ENCODE measurements around the gene PTPRCAP.
A peak's percentile ranks its signal among the peaks of the same experiment; 100 is the strongest.

The PTPRCAP gene

GRCh38 chr11:67416416-67417335, 20.8 kb downstream of the PTPRCAP start:
- Mint-ChIP-seq H3K27me3 (no peaks in the 10 kb centered on the region), H3K4me3 (peak overlapping the region; percentile 64), H3K4me1 (ENCODE audit: low read depth) (peaks cover 69% of the 10 kb centered on the region), H3K9me3 (no peaks in the 10 kb centered on the region), H3K27ac (peak overlapping the region; percentile 80), H3K36me3 (ENCODE audit: low read depth) (no peaks in the 10 kb centered on the region)
- peak; percentile 69 for DNase-seq

DNA sequence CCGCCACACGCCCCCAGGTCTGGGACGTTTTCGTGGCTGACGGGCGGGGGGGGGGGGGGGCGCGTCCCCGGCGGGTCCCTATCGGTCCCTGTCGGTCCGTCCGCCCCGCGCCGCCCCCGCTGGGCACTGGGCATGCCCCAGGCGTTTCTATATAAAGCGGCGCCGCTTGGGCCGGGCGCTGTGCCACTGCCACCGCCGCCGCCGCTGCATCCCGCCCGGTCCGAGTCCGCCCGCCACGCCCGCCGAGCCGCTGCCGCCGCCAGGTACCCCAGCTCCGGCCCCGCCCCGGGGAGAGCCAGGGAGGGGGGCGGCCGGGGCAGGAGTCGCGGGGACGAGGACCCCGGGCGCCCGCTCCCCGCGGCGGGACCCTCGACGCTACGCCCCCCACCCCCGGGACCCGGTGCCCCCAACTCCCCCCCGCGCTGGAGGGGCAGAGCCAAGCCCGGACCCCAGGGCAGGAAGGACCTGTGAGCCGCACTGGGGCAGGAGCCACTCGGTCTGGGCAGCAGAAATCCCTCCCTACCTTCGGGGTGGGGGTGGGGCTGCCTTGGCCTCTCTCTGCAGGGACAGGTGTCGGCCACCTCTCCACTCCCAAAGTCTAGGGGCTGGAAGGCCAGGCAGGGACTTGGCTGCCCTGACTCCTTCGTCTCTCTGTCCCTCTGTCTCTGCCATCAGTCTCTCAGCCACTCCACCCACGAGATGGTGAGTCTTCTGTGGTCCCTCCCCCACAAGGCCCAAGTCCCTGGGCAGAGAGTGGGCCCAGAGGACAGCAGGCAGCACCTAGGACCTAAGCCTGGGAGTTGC, 21.8 kb downstream of the PTPRCAP start, which contains the start of gene CARNS1:
CARNS1 (plus strand) TSS at position 178 of the 804 bp plus-strand sequence; CDS start at position 700, 522 bp downstream.
- peak; percentile 51 for DNase-seq
- H3K36me3 Mint-ChIP-seq (ENCODE audit: low read depth) = peaks cover under 1% of the 10 kb centered on the region
- H3K4me1 Mint-ChIP-seq (ENCODE audit: low read depth) = peaks cover 74% of the 10 kb centered on the region
- peak within 1 kb of the TSS; percentile 80 for H3K27ac Mint-ChIP-seq
- H3K4me3 Mint-ChIP-seq = peak within 1 kb of the TSS; percentile 68
- no peaks in the 10 kb centered on the region for H3K27me3 Mint-ChIP-seq
- H3K9me3 Mint-ChIP-seq = no peaks in the 10 kb centered on the region

DNA sequence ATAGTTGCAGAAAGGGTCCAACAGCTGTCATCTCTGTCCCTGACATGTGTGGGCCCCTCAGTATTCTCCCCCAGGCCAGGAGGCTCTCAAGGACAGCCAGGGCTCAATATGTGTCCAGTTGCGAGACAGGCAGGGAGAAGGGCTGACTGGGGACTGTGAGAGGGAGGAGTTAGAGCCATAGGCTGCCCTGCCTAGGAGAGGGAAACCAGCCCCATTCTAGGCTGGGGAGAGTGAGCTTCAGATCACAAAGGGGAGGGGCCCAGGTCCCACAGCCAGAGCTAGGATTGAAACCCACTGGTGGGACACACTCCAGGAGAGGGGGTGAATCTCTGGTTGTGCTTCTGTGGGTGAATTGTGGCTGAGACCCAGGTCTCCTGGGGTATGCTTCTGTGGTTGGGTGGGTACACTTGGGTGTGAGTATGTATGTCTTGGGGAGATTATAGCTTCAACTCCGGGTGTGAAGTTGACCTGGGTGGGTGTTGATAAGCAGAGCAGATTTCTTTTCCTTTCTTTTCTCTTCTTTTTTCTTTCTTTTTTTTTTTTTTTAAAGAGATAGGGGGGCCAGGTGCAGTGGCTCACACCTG, 24.1 kb downstream of the PTPRCAP start:
- Mint-ChIP-seq H3K4me1 (ENCODE audit: low read depth) (peaks cover 77% of the 10 kb centered on the region), H3K9me3 (no peaks in the 10 kb centered on the region), H3K36me3 (ENCODE audit: low read depth) (peaks cover 18% of the 10 kb centered on the region), H3K27ac (peak overlapping the region; percentile 71), H3K27me3 (no peaks in the 10 kb centered on the region), H3K4me3 (no peak overlapping the region)
- DNase-seq = no peak

- Mint-ChIP-seq H3K36me3 (ENCODE audit: low read depth) (peaks cover 25% of the 10 kb centered on the region), H3K9me3 (no peaks in the 10 kb centered on the region), H3K27ac (peak overlapping the region; percentile 71), H3K4me1 (ENCODE audit: low read depth) (peaks cover 77% of the 10 kb centered on the region), H3K27me3 (no peaks in the 10 kb centered on the region), H3K4me3 (no peak overlapping the region)
- DNase-seq = no peak
Measured at GRCh38 chr11:67412495-67413179, 24.8 kb downstream of the PTPRCAP start.

DNA sequence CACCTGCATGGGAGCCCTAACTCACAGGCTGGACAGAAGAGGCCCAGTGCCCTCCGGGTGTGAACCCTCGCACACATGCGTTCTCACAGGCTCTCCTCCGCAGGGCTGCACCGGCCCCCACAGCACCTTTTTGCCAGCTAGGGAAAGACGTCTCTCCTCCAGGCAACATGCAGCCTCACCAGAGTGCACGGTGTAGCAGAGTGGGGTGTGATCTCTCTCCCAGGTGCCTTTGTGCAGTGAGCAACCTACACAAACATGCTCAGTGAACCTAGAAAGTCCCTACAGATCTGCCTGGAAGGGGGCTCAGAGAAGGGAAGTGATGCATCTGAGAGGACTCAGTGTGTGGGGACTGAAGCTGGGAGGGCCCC, 25.7 kb downstream of the PTPRCAP start:
- Mint-ChIP-seq H3K4me3 (no peak overlapping the region), H3K36me3 (ENCODE audit: low read depth) (peaks cover 32% of the 10 kb centered on the region), H3K9me3 (no peaks in the 10 kb centered on the region), H3K27me3 (no peaks in the 10 kb centered on the region), H3K27ac (peak overlapping the region; percentile 61), H3K4me1 (ENCODE audit: low read depth) (peaks cover 78% of the 10 kb centered on the region)
- DNase-seq = peak; percentile 48

DNA sequence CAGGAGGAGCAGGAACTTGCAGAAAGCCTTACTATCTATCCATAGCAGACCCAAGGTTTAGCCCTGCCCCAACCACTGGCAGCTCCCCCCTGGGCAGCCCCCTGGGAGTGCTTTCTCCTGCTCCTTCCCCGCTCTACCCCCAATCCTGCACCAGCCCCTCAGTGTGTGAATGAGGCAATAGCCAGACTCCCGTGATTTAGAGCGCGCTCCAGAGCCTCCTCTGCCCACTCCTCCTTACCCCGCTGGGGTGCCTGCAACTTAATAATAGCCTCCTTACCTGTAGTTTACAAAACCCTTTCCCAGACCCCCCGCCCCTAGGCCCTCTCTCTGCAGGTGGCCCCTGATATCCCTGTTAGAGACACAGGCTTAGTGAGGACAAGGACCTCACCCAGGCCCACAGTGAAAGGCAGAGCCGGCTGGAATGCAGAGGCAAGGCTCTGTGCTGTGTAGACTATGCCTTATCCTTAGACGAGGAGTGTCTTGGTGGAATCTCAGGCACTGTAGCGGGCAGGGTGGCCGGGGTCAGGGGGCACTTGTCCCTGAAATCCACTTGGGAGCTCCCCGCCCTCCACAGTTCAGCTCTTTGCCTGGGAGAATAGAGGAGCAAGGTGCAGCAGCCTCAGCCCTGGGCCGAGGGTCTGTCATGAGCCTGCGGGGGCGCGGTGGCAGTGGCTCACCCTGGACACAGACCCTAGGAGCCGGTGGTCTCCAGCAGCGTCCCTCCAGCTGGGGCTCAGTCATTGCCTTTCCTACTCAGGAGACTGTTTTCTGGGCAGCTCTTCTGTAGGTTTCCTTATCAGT, 26.3 kb downstream of the PTPRCAP start:
- H3K4me1 Mint-ChIP-seq (ENCODE audit: low read depth) = peaks cover 78% of the 10 kb centered on the region
- peaks cover 38% of the 10 kb centered on the region for H3K36me3 Mint-ChIP-seq (ENCODE audit: low read depth)
- H3K9me3 Mint-ChIP-seq = no peaks in the 10 kb centered on the region
- DNase-seq = peak; percentile 38
- H3K27me3 Mint-ChIP-seq = no peaks in the 10 kb centered on the region
- H3K27ac Mint-ChIP-seq = peak overlapping the region; percentile 96
- H3K4me3 Mint-ChIP-seq = no peak overlapping the region

- H3K36me3 Mint-ChIP-seq (ENCODE audit: low read depth) = peaks cover 46% of the 10 kb centered on the region
Measured at GRCh38 chr11:67410369-67410831, 27.1 kb downstream of the PTPRCAP start.

GRCh38 chr11:67409781-67410368, 27.6 kb downstream of the PTPRCAP start:
- Mint-ChIP-seq H3K27me3 (no peaks in the 10 kb centered on the region), H3K27ac (peak overlapping the region; percentile 96), H3K9me3 (no peaks in the 10 kb centered on the region), H3K4me1 (ENCODE audit: low read depth) (peaks cover 82% of the 10 kb centered on the region), H3K36me3 (ENCODE audit: low read depth) (peaks cover 51% of the 10 kb centered on the region), H3K4me3 (peak overlapping the region; percentile 89)
- no peak for DNase-seq

More at GRCh38 chr11:67410369-67410831, 27.1 kb downstream of the PTPRCAP start:
- Mint-ChIP-seq H3K9me3 (no peaks in the 10 kb centered on the region), H3K4me3 (peak overlapping the region; percentile 89), H3K4me1 (ENCODE audit: low read depth) (peaks cover 80% of the 10 kb centered on the region), H3K27ac (peak overlapping the region; percentile 96), H3K27me3 (no peaks in the 10 kb centered on the region)
- DNase-seq = peak; percentile 43

DNA sequence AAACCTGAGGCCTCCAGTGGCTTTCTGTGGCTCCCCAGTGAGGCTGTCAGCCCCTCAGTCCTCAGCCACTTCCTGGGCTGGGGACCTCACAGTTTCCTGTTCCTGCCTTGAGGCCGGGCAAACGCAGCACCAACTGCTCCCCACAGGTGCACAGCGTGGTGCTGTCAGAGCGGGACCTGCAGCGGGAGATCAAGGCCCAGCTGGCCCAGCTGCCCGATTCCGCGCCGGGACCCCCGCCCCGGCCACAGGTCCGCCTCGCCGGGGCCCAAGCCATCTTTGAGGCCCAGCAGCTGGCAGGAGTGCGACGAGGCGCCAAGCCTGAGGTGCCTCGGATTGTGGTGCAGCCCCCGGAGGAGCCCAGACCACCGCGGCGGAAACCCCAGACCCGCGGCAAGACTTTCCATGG, 28.2 kb downstream of the PTPRCAP start:
- Mint-ChIP-seq H3K4me3 (peak overlapping the region; percentile 89), H3K27ac (peak overlapping the region; percentile 96), H3K4me1 (ENCODE audit: low read depth) (peaks cover 86% of the 10 kb centered on the region), H3K9me3 (no peaks in the 10 kb centered on the region), H3K27me3 (no peaks in the 10 kb centered on the region), H3K36me3 (ENCODE audit: low read depth) (peaks cover 57% of the 10 kb centered on the region)
- peak; percentile 80 for DNase-seq

DNA sequence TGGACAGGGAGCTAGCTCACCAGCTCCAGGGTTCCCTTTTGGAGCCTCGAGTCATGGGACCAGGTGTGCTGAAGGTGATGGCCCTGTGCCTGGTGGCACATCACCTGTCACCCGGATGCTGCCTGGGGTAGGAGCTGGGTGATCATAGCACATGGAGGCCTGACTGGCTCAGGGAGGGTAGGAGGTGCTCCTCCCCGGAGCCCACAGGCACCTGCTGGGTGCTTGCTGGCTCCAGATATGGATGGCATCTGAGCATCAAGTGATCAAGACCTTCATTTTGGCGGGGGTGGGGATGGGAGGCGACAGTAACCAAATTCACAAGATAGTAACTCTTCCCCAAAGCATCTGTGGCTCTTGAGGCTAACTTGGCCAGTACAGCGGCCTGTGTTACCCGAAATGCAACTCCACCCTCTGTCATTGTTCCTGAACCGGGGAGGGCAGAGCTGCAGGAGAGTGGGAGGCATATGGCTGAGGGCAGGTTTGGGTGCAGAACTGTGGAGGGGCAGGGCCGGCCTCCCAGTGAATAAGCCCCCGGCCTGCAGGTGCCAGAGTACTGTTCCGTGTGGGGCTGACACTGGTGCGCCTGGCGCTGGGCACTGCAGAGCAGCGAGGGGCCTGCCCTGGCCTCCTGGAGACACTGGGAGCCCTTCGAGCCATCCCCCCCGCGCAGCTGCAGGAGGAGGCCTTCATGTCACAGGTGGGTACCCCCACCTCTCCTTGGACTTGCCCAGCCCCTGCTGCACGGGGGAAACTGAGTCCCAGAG, 28.9 kb downstream of the PTPRCAP start:
- Mint-ChIP-seq H3K9me3 (no peaks in the 10 kb centered on the region), H3K27me3 (no peaks in the 10 kb centered on the region), H3K4me1 (ENCODE audit: low read depth) (peaks cover 88% of the 10 kb centered on the region), H3K4me3 (peak overlapping the region; percentile 89), H3K27ac (peak overlapping the region; percentile 94), H3K36me3 (ENCODE audit: low read depth) (peaks cover 63% of the 10 kb centered on the region)
- DNase-seq = peak; percentile 63

- H3K4me1 Mint-ChIP-seq (ENCODE audit: low read depth) = peaks cover 87% of the 10 kb centered on the region
- H3K9me3 Mint-ChIP-seq = no peaks in the 10 kb centered on the region
- DNase-seq = peak; percentile 57
- peak overlapping the region; percentile 94 for H3K27ac Mint-ChIP-seq
- H3K27me3 Mint-ChIP-seq = no peaks in the 10 kb centered on the region
- peak overlapping the region; percentile 89 for H3K4me3 Mint-ChIP-seq
- peaks cover 64% of the 10 kb centered on the region for H3K36me3 Mint-ChIP-seq (ENCODE audit: low read depth)
Measured at GRCh38 chr11:67407688-67408163, 29.8 kb downstream of the PTPRCAP start.

GRCh38 chr11:67406969-67407687, 30.4 kb downstream of the PTPRCAP start:
- Mint-ChIP-seq H3K36me3 (ENCODE audit: low read depth) (peaks cover 64% of the 10 kb centered on the region), H3K27me3 (no peaks in the 10 kb centered on the region), H3K9me3 (no peaks in the 10 kb centered on the region), H3K4me3 (peak overlapping the region; percentile 89), H3K4me1 (ENCODE audit: low read depth) (peaks cover 86% of the 10 kb centered on the region), H3K27ac (peak overlapping the region; percentile 94)
- DNase-seq = peak; percentile 68

Measured in activated T-cell treated with anti-CD3 and anti-CD28 coated beads, Interleukin-2, amount 50 U/mL, for 24 hours (primary cell).